C4-2B (cell line): ENCODE measurements around the gene YPEL5.

Experiments used
- ZFX ChIP-seq: fragments of 450-650 bp; IDR thresholded peaks from 2 replicates; pipeline ENCODE4 v1.6.1; 2017
- TF ChIP-seq, protein P1 (sequence below): fragments of 450-650 bp; conservative IDR thresholded peaks from 2 replicates; pipeline ENCODE4 v1.5.1; 2017; ENCODE audit warnings: mild to moderate bottlenecking

DNA sequence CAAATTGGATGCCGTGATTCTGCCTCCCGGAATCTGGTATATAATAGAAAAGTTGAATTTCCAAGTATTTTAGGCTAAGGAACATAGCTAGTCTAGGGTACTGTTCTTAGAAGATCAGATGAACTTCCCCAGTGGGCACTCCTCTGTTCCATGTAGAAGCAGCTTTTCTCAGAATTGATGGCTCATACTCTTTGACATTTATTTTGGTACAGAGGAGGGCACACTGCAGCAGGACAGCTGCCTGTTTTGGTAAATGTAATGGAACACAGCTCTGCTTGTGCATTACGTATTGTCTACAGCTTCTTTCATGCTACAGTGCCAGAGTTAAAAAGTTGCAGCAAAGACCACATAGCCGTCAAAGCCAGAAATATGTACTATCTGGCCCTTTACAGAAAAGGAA, 10.8 kb downstream of the YPEL5 start:
- TF ChIP-seq, protein P1, sequence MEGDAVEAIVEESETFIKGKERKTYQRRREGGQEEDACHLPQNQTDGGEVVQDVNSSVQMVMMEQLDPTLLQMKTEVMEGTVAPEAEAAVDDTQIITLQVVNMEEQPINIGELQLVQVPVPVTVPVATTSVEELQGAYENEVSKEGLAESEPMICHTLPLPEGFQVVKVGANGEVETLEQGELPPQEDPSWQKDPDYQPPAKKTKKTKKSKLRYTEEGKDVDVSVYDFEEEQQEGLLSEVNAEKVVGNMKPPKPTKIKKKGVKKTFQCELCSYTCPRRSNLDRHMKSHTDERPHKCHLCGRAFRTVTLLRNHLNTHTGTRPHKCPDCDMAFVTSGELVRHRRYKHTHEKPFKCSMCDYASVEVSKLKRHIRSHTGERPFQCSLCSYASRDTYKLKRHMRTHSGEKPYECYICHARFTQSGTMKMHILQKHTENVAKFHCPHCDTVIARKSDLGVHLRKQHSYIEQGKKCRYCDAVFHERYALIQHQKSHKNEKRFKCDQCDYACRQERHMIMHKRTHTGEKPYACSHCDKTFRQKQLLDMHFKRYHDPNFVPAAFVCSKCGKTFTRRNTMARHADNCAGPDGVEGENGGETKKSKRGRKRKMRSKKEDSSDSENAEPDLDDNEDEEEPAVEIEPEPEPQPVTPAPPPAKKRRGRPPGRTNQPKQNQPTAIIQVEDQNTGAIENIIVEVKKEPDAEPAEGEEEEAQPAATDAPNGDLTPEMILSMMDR: no peak
- TF ChIP-seq ZFX: no peak
